HCT116 (cell line): ENCODE data around the gene FAM20C. TPM values are rescaled to one million over a fixed set of nuclear protein-coding genes. Genes with fewer than 3 reads are reported as not detected.

Experiments
- ATAC-seq: fragments of 200-7000 bp; cut with Tn5 transposase; 2 replicates; pipeline ENCODE4 v1.9.1; 2020; ENCODE audit warnings: mild to moderate bottlenecking, moderate library complexity
- BruUV-seq: library from RNA; stranded (reverse); fragments of 400-500 nt; replicated peaks from 2 replicates; lab custom pipeline; 2021; lab: Mats Ljungman, UMichigan
- CTCF ChIA-PET: fragments of 300-600 bp; sonication (Branson Sonifier 250); formaldehyde crosslinking; loops from one replicate; lab custom pipeline; 2021; ENCODE audit warnings: antibody characterized with exemption; lab: Charles Lee
- POLR2A ChIA-PET: fragments of 300-600, 350-600 bp; sonication (Branson Sonifier 250); formaldehyde crosslinking; loops from one replicate; lab custom pipeline; 2021; ENCODE audit warnings: antibody characterized with exemption; lab: Charles Lee
- RAD21 ChIA-PET, 2 experiments: fragments of 300-600 bp; sonication (Branson Sonifier 250); formaldehyde crosslinking; loops; one replicate each; lab custom pipeline; 2023; ENCODE audit warnings: low total read pairs in 2 of 2; ENCODE audit not compliant: uncharacterized antibody in 2 of 2, unreplicated experiment in 2 of 2, low non-redundant PET in 1 of 2; lab: Charles Lee
- DNase-seq: peaks from one replicate; pipeline ENCODE4 v3.0.0-alpha.2; 2010; ENCODE audit warnings: low read depth, low spot score
- H2AFZ ChIP-seq: fragments of 200-600 bp; shearing (Covaris generic), sonication (generic); 2 replicates; pipeline ENCODE4 v1.6.1; 2017; ENCODE audit warnings: low read depth, mixed run types, mixed read lengths, antibody characterized with exemption, low read length; ENCODE audit not compliant: poor library complexity, severe bottlenecking
- H3K27ac ChIP-seq: 2 replicates; pipeline ENCODE4 v1.5.1; 2012; ENCODE audit warnings: low read depth, low read length
- H3K27me3 ChIP-seq: fragments of 200-600 bp; sonication (generic); 2 replicates; pipeline ENCODE4 v1.6.1; 2016; ENCODE audit warnings: mixed run types, low read length, mixed read lengths; ENCODE audit not compliant: insufficient read depth
- H3K36me3 ChIP-seq, 2 experiments: fragments of 200-500 bp in 1 of 2; fragments of 200-600 bp in 1 of 2; sonication (Bioruptor generic) in 1 of 2; sonication (generic) in 1 of 2; 2 replicates each; pipeline versions ENCODE4 v1.5.1 to v1.6.1; 2014 to 2016; ENCODE audit warnings: low read length in 2 of 2, inconsistent platforms in 1 of 2, mixed read lengths in 1 of 2, mixed run types in 1 of 2; ENCODE audit not compliant: insufficient read depth in 2 of 2, control insufficient read depth in 1 of 2
- H3K4me1 ChIP-seq, 2 experiments: fragments of 200-600 bp in 1 of 2; sonication (generic) in 1 of 2; 2 replicates each; pipeline versions ENCODE4 v1.5.1 to v1.6.1; 2012 to 2017; ENCODE audit warnings: low read length in 2 of 2, inconsistent platforms in 1 of 2, mild to moderate bottlenecking in 1 of 2, mixed read lengths in 1 of 2, mixed run types in 1 of 2, moderate library complexity in 1 of 2; ENCODE audit not compliant: insufficient read depth in 2 of 2, control insufficient read depth in 1 of 2
- H3K4me2 ChIP-seq: fragments of 200-600 bp; sonication (generic); 2 replicates; pipeline ENCODE4 v1.6.1; 2017; ENCODE audit warnings: mixed run types, low read length, mixed read lengths
- H3K4me3 ChIP-seq, 2 experiments: fragments of 200-600 bp in 1 of 2; sonication (generic) in 1 of 2; replicated peaks in 1 of 2; 2 replicates each; pipeline ENCODE4 v1.5.1; 2011 to 2016; ENCODE audit warnings: low read length in 2 of 2, control low read depth in 1 of 2, low read depth in 1 of 2, mild to moderate bottlenecking in 1 of 2, mixed read lengths in 1 of 2, mixed run types in 1 of 2
- H3K79me2 ChIP-seq: fragments of 200-600 bp; sonication (generic); 2 replicates; pipeline ENCODE4 v1.6.1; 2017; ENCODE audit warnings: mild to moderate bottlenecking, mixed run types, low read length, moderate library complexity, mixed read lengths; ENCODE audit not compliant: insufficient read depth
- H3K9ac ChIP-seq: fragments of 200-600 bp; sonication (generic); 2 replicates; pipeline ENCODE4 v1.6.1; 2016; ENCODE audit warnings: low read length, mixed read lengths
- H3K9me2 ChIP-seq: fragments of 200-600 bp; sonication (generic), shearing (Covaris generic); 2 replicates; pipeline ENCODE4 v1.6.1; 2017; ENCODE audit warnings: mixed run types, mild to moderate bottlenecking, moderate library complexity; ENCODE audit not compliant: insufficient read depth
- H3K9me3 ChIP-seq, 2 experiments: fragments of 200-500 bp in 1 of 2; fragments of 200-600 bp in 1 of 2; sonication (Bioruptor generic) in 1 of 2; sonication (generic) in 1 of 2; 2 replicates each; pipeline ENCODE4 v1.6.1; 2014 to 2017; ENCODE audit warnings: low read length in 2 of 2, mixed read lengths in 2 of 2, inconsistent platforms in 1 of 2, low read depth in 1 of 2, mild to moderate bottlenecking in 1 of 2, mixed run types in 1 of 2, moderate library complexity in 1 of 2; ENCODE audit not compliant: control insufficient read depth in 1 of 2, insufficient read depth in 1 of 2
- H4K20me1 ChIP-seq: fragments of 200-600 bp; sonication (generic), shearing (Covaris generic); 2 replicates; pipeline ENCODE4 v1.6.1; 2017; ENCODE audit warnings: mixed run types, mild to moderate bottlenecking, moderate library complexity; ENCODE audit not compliant: insufficient read depth
- ATF3 ChIP-seq: IDR thresholded peaks from 2 replicates; pipeline ENCODE4 v1.6.1; 2012
- CTCF ChIP-seq, 3 experiments: fragments of 200-600 bp in 1 of 3; sonication (generic) in 1 of 3; IDR thresholded peaks in 2 of 3; conservative IDR thresholded peaks in 1 of 3; 2 replicates each; pipeline ENCODE4 v1.5.1; 2012 to 2017; ENCODE audit warnings: low read depth in 2 of 3, low read length in 2 of 3, antibody characterized with exemption in 1 of 3, borderline replicate concordance in 1 of 3, control low read depth in 1 of 3, mild to moderate bottlenecking in 1 of 3, mixed read lengths in 1 of 3, mixed run types in 1 of 3, moderate library complexity in 1 of 3; ENCODE audit not compliant: insufficient read depth in 1 of 3
- EZH2phosphoT487 ChIP-seq: fragments of 200-600 bp; IDR thresholded peaks from 2 replicates; pipeline ENCODE4 v1.6.1; 2018; ENCODE audit warnings: antibody characterized with exemption, borderline replicate concordance
- SRF ChIP-seq: IDR thresholded peaks from 2 replicates; pipeline ENCODE4 v1.6.1; 2012; ENCODE audit warnings: low read depth
- ZBTB33 ChIP-seq: IDR thresholded peaks from 2 replicates; pipeline ENCODE4 v1.6.1; 2011; ENCODE audit warnings: mild to moderate bottlenecking, low read length, moderate library complexity; ENCODE audit not compliant: insufficient replicate concordance; ENCODE audit errors: extremely low read depth
- ZFX ChIP-seq: fragments of 450-650 bp; IDR thresholded peaks from 2 replicates; pipeline ENCODE4 v1.6.1; 2017
- ZNF274 ChIP-seq: fragments of 200-500 bp; sonication (Bioruptor generic); IDR thresholded peaks from 2 replicates; pipeline ENCODE4 v1.6.1; 2014; ENCODE audit warnings: mild to moderate bottlenecking, low read depth, low read length, inconsistent platforms
- intact Hi-C: fragments of 100-400 bp; cut with micrococcal nuclease; formaldehyde crosslinking; loops from 2 replicates; pipeline ENCODE4 v1.10.0; 2022
- total RNA-seq: library from RNA; stranded (reverse); gene quantifications from one replicate; pipeline ENCODE4 v1.2.1, GENCODE V29; 2021; ENCODE audit not compliant: unreplicated experiment

FAM20C gene
- total RNA-seq, 1 experiment from 2014 or later = 27.1 TPM

- H3K79me2 ChIP-seq = no peaks in the 10 kb centered on the region
- no peak overlapping the region for H3K9ac ChIP-seq
- no peaks in the 10 kb centered on the region for H3K9me3 ChIP-seq
- no peaks in the 10 kb centered on the region for H3K36me3 ChIP-seq
- peaks cover 0 to 8% of the 10 kb centered on the region in 2 experiments; a peak in 2 of 4 replicates for H3K4me1 ChIP-seq
- TF ChIP-seq EZH2phosphoT487 (no peak), ZNF274 (no peak), ATF3 (no peak), ZBTB33 (no peak), CTCF (IDR thresholded peaks at IDR 0.05 in 2 of 3, conservative IDR thresholded peaks at IDR 0.05 in 1 of 3; ENCODE audit: borderline replicate concordance in 1 of 3, insufficient read depth in 1 of 3, low read depth in 2 of 3, low read length in 2 of 3) (no peak), ZFX (no peak), SRF (no peak)
- H3K9me2 ChIP-seq = no peaks in the 10 kb centered on the region
- H2AFZ ChIP-seq = no peak overlapping the region
- H3K4me3 ChIP-seq = no peak overlapping the region
- H3K27me3 ChIP-seq = no peaks in the 10 kb centered on the region
- no peak for DNase-seq
- H4K20me1 ChIP-seq = no peaks in the 10 kb centered on the region
- no peak for ATAC-seq
- no TSS peak for BruUV-seq
- ChIA-PET CTCF (no interaction called here), POLR2A (no interaction called here), RAD21 (no interaction called here)
- no peak overlapping the region for H3K27ac ChIP-seq
- H3K4me2 ChIP-seq = no peak overlapping the region
- intact Hi-C loops = no loop called here
These were observed 32.8 kb upstream of the FAM20C start for GRCh38 chr7:159370-160270.
